ENCODE data around the gene SPDEF. TPM values are rescaled to one million over a fixed set of nuclear protein-coding genes. Genes with fewer than 3 reads are reported as not detected.

Gene SPDEF
- total RNA-seq, 4 donors from 2014 or later: 25.0 to 45.9 (median 32.3) TPM

DNA sequence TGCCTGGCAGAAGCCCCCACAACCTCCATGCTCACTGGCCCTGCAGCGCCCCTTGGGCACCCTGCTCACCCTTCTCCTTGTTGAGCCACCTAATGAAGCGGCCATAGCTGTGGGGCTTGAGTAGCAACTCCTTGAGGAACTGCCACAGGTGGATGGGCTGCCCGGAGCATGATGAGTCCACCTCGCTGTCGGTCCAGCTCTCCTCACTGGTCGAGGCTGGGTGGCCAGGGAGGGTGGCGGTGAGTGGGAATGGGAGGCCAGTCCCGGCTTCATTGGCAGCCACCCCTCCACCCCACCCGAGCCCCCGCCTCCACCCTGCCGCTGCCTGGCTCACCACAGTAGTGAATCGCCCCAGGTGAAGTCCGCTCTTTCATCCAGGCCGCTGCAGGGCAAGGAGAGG is 16.9 kb downstream of the SPDEF start:
- Histone ChIP-seq H3K27me3 (no peaks in the 10 kb centered on the region), H3K9me3 (no peaks in the 10 kb centered on the region), H3K36me3 (no peaks in the 10 kb centered on the region), H3K4me1 (peaks cover 5% of the 10 kb centered on the region), H3K27ac (no peak overlapping the region), H3K4me3 (no peak overlapping the region)
- WGBS: 74% methylated on average over 9 of the region's 14 CpGs
- TF ChIP-seq POLR2AphosphoS5 (IDR thresholded peaks at IDR 0.05) (no peak), POLR2A (IDR thresholded peaks at IDR 0.05) (no peak), EP300 (IDR thresholded peaks at IDR 0.05) (no peak)
- TF ChIP-seq, protein P1, sequence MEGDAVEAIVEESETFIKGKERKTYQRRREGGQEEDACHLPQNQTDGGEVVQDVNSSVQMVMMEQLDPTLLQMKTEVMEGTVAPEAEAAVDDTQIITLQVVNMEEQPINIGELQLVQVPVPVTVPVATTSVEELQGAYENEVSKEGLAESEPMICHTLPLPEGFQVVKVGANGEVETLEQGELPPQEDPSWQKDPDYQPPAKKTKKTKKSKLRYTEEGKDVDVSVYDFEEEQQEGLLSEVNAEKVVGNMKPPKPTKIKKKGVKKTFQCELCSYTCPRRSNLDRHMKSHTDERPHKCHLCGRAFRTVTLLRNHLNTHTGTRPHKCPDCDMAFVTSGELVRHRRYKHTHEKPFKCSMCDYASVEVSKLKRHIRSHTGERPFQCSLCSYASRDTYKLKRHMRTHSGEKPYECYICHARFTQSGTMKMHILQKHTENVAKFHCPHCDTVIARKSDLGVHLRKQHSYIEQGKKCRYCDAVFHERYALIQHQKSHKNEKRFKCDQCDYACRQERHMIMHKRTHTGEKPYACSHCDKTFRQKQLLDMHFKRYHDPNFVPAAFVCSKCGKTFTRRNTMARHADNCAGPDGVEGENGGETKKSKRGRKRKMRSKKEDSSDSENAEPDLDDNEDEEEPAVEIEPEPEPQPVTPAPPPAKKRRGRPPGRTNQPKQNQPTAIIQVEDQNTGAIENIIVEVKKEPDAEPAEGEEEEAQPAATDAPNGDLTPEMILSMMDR (IDR thresholded peaks at IDR 0.05): no peak
- DNase-seq (ENCODE audit: low spot score in 2 of 2): no peak

DNA sequence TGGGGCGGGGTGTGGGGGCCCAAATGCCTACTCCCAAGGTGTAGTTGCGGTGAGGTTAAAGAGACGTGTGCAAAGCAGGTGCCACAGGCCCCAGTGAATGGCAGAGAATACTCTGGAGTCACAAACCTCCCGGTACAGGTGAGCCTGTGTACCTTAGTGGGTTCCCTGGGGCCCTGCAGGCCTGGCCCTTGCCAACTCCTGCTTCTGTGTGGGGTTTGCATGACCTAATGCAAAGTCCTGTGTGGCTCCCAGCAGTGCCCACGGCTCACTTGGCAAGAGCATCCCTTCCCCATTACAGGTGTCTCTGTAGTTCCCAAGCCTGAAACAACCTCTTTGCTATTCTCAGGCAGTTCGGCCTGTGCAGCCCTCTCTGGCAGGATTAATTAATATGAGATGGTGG is 17.5 kb downstream of the SPDEF start:
- TF ChIP-seq POLR2AphosphoS5 (IDR thresholded peaks at IDR 0.05) (no peak), EP300 (IDR thresholded peaks at IDR 0.05) (no peak), POLR2A (IDR thresholded peaks at IDR 0.05) (no peak)
- TF ChIP-seq, protein P1 (IDR thresholded peaks at IDR 0.05): no peak
- 72% methylated on average over 5 of the region's 6 CpGs for WGBS
- Histone ChIP-seq H3K27me3 (no peaks in the 10 kb centered on the region), H3K36me3 (no peaks in the 10 kb centered on the region), H3K9me3 (no peaks in the 10 kb centered on the region), H3K4me1 (peaks cover 5% of the 10 kb centered on the region), H3K4me3 (no peak overlapping the region), H3K27ac (no peak overlapping the region)
- no peak for DNase-seq (ENCODE audit: low spot score in 2 of 2)

DNA sequence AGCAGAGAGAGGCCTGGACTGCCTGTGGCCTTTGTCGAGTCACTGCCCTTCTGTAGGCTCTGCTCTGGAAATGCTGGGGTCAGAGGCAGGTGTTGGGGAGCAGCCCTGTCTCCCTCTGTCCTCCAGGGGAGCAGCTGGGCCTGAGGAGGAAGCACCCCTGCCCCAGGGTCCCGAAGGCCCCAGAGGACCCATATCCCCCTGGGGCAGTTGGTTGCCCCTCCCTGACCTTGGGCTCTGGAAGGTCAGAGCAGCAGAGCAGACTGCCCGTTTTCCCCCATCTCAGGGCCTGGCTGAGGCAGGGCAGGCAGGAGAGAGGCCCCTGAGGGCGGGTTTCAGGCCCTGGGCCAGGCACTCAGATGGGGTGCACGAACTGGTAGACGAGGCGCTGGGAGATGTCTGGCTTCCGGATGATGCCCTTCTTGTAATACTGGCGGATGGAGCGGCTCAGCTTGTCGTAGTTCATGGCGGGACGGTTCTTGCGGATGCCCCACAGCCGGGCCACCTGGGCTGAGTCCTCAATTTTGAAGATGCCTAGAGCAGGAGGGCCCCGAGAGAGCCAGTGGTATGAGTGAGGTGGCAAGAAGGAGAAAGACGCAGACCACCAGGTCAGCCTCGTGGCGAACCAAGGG is 18.1 kb downstream of the SPDEF start:
- TF ChIP-seq POLR2A (IDR thresholded peaks at IDR 0.05) (no peak), EP300 (IDR thresholded peaks at IDR 0.05) (no peak), POLR2AphosphoS5 (IDR thresholded peaks at IDR 0.05) (no peak)
- TF ChIP-seq, protein P1 (IDR thresholded peaks at IDR 0.05): no peak
- DNase-seq (ENCODE audit: low spot score in 2 of 2): no peak
- H3K27me3 ChIP-seq: no peaks in the 10 kb centered on the region
- H3K36me3 ChIP-seq: no peaks in the 10 kb centered on the region
- H3K4me3 ChIP-seq: no peak overlapping the region
- H3K4me1 ChIP-seq: peaks cover 5% of the 10 kb centered on the region
- H3K9me3 ChIP-seq: no peaks in the 10 kb centered on the region
- WGBS: 89% methylated on average over 19 of the region's 19 CpGs
- no peak overlapping the region for H3K27ac ChIP-seq

DNA sequence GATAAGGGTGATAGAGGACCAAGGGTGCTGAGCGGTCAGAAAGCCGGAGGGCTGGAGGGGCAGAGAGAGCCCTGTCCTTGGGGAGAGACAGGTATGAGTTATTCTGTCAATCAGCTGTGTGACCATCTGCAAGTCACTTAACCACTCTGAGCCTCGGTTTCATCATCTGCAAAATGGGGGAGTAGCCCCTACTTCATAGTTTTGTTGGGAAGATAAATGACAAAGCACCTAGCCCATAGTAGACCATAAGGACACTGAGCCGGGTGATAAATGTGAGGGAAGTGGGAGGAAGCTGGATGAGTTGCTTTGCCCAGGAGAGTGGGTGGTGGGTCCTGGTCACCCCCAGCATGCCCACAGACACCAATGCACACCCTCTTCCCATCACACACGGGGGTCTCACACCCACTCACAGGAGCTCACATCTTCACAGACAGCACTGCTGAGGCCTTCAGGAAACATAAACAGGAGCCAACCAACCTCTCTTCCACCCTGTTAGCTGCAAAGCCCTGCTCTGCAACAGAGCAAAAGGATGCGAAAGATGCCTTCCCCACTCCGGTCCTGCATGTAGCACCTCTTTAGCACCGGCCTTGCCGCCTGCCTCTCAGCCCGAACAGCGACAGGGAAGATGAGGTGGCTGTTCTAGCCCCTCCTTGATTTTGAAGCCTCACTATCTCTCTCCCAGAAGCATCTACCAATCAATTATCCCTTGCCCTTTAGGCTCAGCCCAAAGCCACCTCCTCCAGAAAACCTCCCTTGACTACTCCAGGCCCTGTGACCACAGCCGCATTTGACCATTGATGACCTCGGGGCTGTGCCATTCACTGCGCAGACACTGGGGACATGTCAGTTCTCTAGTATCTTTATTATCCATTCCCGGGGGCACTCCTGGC is 18.9 kb downstream of the SPDEF start:
- 76% methylated on average over 14 of the region's 15 CpGs for WGBS
- H3K27me3 ChIP-seq: no peaks in the 10 kb centered on the region
- H3K4me1 ChIP-seq: peaks cover 5% of the 10 kb centered on the region

DNA sequence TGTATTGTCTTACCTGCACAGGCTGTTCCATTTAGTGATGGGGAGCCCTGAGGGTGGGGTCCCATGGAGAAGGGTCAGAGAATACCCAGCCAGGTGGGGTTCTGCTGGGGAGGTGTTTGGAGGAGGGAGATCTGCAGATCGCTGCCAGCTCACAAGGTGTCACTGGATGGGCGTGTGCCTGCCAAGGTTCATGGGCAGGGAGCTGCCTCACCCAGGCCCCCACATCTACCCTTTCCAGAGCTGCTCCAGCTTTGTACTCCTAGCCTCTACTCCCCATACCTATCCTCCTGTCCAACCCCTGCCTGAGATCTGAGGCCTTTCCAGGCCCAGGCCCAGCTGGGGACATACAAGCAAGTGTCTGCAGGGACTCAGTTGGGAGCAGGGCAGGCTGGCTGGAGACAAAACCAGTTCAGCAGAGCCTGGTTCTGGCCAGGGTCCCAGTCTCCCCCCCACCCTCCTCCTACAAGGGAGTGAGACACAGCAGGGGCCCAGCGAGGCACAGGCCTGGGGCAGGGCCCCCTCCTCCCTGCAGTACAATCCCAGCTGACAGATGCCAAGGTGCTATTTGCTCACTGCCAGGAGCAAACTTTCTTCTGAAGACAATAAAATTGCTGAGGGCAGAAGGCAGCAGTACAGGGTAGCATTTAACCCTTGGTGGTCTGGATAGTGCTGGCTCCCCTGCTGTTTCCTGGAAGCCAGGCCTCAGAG is 19.7 kb downstream of the SPDEF start:
- WGBS: 72% methylated on average over 3 of the region's 3 CpGs
- DNase-seq (ENCODE audit: low spot score in 2 of 2): no peak
- H3K4me3 ChIP-seq: no peak overlapping the region
- H3K9me3 ChIP-seq: no peaks in the 10 kb centered on the region
- TF ChIP-seq, protein P1 (IDR thresholded peaks at IDR 0.05): no peak
- TF ChIP-seq EP300 (IDR thresholded peaks at IDR 0.05): no peak
- TF ChIP-seq POLR2A (IDR thresholded peaks at IDR 0.05): no peak
- TF ChIP-seq POLR2AphosphoS5 (IDR thresholded peaks at IDR 0.05): no peak
- H3K36me3 ChIP-seq: no peaks in the 10 kb centered on the region
- peak overlapping the region; percentile 10 for H3K27ac ChIP-seq
- peaks cover 5% of the 10 kb centered on the region for H3K4me1 ChIP-seq
- no peaks in the 10 kb centered on the region for H3K27me3 ChIP-seq

More for the DNA sequence above, 18.9 kb downstream of the SPDEF start:
- Histone ChIP-seq H3K36me3 (no peaks in the 10 kb centered on the region), H3K4me3 (no peak overlapping the region), H3K27ac (no peak overlapping the region), H3K9me3 (no peaks in the 10 kb centered on the region)
- DNase-seq (ENCODE audit: low spot score in 2 of 2): no peak
- TF ChIP-seq EP300 (IDR thresholded peaks at IDR 0.05) (no peak), POLR2AphosphoS5 (IDR thresholded peaks at IDR 0.05) (no peak)

Measured in suprapubic skin (tissue), 4 donors.